Glomerular endothelial cell (primary cell): ENCODE data around the gene ARHGAP6. TPM values are rescaled to one million over a fixed set of nuclear protein-coding genes. Genes with fewer than 3 reads are reported as not detected.
A peak's percentile ranks its signal among the peaks of the same experiment; 100 is the strongest.
"Not testable (repeated sequence)": the region's sequence is repeated elsewhere in the genome, so short reads cannot be mapped to it uniquely, and the experiment has no call there.

Experiments used
- DNase-seq: peaks from one replicate; pipeline ENCODE4 v3.0.0-alpha.2; 2011; ENCODE audit warnings: low read depth, low spot score; ENCODE audit errors: extremely low read depth
- total RNA-seq: library from RNA; depleted of rRNA; stranded (reverse); fragments of >200 nt; gene quantifications from 2 replicates; pipeline ENCODE4 v1.2.3, GENCODE V29; 2015

Gene ARHGAP6
- total RNA-seq, 1 donor from 2014 or later, result 1.7 TPM

DNA sequence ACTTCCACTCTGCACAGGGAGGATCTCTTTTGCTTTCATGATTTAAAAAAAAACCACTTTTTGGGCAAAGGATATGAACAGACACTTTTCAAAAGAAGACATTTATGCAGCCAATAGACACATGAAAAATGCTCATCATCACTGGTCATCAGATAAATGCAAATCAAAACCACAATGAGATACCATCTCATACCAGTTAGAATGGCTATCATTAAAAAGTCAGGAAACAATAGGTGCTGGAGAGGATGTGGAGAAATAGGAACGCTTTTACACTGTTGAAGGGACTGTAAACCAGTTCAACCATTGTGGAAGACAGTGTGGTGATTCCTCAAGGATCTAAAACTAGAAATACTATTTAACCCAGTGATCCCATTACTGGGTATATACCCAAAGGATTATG lies 87.4 kb downstream of the ARHGAP6 start:
- DNase-seq, result not testable (repeated sequence)

DNA sequence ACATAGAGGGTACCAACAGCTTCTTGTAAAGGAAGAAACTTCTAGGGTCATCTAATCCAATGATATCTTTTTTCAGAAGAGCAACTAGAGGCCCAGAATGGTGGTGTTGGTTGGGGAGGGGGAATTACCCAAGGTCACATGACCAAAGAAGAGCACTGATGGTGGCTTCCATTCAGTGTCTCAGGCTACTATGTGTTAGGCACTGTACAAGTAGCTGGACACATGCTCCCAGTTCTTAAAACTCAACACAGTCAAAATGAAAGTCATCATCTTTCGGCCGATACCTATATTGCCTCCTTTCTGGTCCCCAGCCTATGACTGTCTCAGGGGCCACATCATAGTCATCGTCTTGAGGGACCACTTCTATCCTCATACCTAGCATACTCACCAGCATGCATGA lies 88.1 kb downstream of the ARHGAP6 start:
- DNase-seq, result no peak

GRCh38 chrX:11575332-11575731 lies 90.4 kb downstream of the ARHGAP6 start:
- no peak for DNase-seq

DNA sequence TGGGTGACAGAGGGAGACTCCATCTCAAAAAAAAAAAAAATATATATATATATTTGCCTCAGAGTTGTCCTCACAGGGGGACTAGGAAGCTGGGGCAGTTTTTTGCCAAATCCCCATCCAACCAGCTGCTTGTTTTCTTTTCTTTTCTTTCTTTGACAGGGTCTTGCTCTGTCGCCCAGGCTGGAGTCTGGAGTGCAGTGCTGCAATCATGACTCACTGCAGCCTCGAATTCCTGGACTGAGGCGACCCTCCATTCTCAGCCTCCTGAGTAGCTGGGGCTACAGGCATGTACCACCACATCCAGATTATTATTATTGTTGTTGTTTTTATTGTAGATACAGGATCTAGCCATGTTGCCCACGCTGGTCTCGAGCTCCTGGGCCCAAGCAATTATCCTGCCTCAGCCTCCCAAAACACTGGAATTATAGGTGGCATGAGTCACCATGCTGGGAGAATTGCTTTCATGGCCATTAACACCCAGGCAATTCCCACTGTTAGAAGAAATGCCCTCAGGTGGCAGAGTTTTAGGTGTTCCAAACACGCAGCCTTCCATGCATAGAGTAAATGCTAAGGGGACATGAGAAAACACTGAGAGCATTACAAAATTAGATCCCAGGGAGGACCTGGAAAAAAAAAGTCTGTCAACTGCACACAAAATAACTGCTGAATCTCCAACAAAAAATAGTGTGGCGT lies 98.0 kb downstream of the ARHGAP6 start:
- no peak for DNase-seq

DNA sequence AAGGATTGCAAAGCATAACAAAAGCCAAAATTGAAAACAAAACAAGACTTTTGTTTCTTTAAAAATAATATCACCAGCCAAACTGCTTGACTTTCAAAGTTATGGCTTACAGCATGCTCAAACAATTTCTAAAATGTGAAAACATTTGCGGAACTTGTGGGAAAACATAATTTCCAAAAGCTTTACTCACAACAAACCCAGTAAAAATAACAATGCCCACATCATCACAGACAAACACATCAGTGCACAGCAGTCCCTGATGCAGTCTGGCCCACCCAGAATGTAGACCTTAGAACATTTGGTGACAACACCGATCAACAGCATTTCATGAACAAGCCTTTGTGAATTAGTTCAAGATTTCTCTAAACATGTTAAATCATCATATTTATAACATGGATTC lies 98.9 kb downstream of the ARHGAP6 start:
- DNase-seq, result no peak

GRCh38 chrX:11566173-11566572 lies 99.5 kb downstream of the ARHGAP6 start:
- no peak for DNase-seq

DNA sequence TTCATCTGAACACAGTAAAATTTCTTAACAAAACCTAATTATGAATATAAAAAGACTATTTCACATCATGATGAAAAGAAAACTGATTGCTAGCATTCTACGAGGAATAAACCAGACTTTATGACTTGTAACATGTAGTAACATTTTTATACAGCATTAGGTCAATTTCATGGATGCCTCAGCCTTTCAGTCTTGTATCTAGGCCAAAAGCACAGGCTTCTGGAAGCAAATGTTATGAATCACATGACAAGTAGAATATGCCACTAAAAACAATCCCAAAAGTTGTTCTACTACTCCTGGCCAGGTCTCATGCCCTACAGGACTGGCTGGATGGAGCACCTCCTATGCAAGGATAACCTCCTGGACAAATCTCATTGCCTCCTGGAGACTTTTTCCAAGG lies 101.2 kb downstream of the ARHGAP6 start:
- no peak for DNase-seq

- DNase-seq, result no peak
These were observed 103.2 kb downstream of the ARHGAP6 start for GRCh38 chrX:11562570-11562969.

DNA sequence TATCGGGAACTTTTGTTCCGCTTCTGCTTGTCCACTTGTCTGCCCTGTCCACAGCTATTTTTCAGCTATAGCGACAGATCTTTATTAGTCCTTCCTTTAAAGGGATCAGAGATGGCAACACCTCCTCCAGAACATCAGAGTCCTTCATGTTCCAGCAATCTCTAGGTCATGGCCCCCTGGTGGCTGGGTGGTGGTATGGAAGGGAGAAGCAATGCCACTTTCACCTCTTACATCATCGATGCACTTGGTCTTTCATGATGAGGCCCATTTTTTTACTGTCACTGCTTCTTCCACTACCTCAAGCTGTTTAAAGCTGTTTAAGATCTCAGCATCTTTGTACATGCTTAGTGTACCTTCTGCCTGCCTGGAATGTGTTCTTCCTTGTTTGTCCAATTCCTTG lies 106.7 kb downstream of the ARHGAP6 start:
- DNase-seq, result no peak

DNA sequence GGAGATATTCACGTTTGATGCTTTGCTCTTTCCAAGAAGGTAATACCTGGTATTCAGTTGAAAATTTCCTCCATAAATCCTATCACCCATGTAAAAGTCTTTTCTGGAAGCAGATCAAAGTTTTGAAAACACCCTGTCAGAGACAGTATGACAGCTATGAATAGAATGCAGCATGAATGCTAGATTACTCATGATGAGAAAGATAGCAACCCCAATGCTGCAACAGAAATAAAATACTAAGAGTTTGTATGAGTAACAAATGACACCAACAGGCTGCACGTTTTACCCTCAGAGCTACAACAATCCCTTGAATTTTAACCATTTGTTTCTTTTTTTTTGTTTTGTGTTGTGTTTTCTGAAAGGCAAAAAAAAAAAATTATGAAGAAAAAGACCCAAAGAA lies 108.6 kb downstream of the ARHGAP6 start:
- no peak for DNase-seq

GRCh38 chrX:11555759-11556158 lies 110.0 kb downstream of the ARHGAP6 start:
- DNase-seq, result no peak

- no peak for DNase-seq
These were observed 112.1 kb downstream of the ARHGAP6 start for GRCh38 chrX:11553594-11553993.

DNA sequence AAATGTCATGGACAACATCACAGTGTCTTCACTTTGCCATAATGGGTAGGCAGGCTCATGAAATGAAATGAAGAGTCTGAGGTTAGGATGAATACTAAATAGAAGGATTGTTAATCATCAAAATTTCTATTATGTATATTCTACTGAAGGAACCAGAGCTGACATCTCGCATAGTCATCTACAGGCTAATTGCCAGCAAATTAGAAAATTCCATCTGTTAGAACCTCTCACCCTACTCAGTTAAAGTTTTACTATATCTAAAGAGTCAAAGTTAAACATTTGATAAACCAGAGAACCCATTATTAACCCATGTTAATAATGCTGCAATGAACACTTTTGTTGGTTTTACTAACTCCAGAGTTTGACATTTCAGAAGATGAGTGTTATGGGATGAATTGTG lies 114.6 kb downstream of the ARHGAP6 start:
- no peak for DNase-seq

- DNase-seq, result no peak
These were observed 118.8 kb downstream of the ARHGAP6 start for GRCh38 chrX:11546917-11547316.

GRCh38 chrX:11543249-11543648 lies 122.5 kb downstream of the ARHGAP6 start:
- no peak for DNase-seq

DNA sequence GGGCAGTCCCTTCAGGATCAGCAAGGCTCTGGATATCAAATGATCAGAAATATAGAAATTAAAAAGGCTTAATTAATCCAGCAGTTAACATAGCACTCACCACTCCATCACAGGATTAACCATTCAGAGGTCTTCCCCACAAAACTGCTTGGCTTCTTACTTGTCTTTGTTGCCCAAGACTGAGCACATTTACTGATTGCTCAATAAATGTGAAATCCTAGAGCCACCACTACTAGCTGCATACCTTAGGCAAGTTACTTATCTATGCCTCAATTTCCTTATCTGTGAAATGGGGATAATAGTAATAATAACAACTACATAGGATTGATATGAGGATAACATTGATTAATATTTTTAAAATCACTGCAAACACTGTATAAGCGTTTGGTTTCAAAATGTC lies 124.2 kb downstream of the ARHGAP6 start:
- no peak for DNase-seq

GRCh38 chrX:11540532-11541377 lies 125.0 kb downstream of the ARHGAP6 start:
- DNase-seq, result no peak

DNA sequence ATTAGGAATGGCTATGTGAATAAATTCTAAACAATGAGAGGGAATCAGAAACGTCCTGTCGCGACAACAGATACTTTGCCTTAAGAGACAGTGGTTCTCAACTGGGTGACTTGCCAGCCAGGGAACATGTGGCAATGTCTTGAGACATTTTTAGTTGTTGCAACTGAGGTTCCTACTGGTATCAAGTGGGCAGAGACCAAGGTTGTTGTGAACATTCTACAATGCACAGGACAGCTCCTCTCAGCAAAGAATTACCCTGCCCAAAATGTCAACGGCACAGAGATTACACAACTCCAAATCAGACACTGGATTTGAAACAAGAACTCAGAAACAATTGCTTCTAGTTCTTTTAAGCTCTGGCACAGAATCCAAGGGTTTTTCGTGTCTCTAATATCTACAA lies 128.6 kb downstream of the ARHGAP6 start:
- DNase-seq, result no peak

DNA sequence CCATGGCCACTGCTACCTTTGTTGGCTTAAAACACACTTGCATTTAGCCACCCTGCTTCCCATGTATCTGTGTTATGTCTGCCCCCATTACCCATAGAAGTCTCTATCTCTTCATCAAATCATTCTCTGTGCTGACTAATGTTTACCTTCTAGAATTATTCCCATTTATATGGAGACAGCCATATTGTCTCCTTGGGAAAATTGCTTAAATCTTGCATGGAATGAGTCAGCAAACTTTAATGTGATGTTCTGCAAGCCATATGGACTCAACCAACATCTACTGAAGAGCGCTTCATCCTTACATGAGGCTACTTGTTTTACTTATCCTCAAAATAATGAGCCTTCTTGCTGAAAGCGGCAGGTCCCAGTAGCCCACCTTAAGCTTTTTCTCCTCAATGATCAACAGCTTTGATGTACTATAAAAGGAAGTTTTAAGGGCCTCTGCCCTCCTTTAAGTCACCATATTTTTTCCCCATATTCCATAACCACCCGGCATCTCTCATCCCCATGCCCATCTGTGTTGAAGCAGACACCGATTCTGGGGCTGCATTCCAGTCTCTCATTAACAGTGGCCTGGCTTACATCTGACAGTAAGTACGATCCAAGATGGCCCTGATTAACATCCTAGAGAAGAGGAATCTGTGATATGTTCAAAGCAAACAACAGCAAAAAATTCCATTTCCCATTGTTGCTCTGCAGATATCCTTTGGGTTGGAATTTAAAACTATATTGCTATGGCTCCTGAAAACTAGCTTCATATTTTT lies 130.4 kb downstream of the ARHGAP6 start:
- DNase-seq, result no peak

- peak; percentile 62 for DNase-seq
These were observed 132.5 kb downstream of the ARHGAP6 start for GRCh38 chrX:11533199-11533651.

GRCh38 chrX:11532291-11533078 lies 133.2 kb downstream of the ARHGAP6 start:
- DNase-seq, result no peak
